Vagina (tissue), 2 donors: ENCODE data around the gene PHF20.

Experiments
- POLR2A ChIP-seq, 2 donors: fragments of 450-650 bp; IDR thresholded peaks; one replicate each; pipeline ENCODE4 v1.6.1; 2017; ENCODE audit warnings: antibody characterized with exemption in 2 of 2, mild to moderate bottlenecking in 2 of 2, moderate library complexity in 2 of 2
- POLR2AphosphoS5 ChIP-seq, 2 donors: sonication (generic); formaldehyde crosslinking; IDR thresholded peaks; one replicate each; pipeline ENCODE4 v1.9.0; 2017; ENCODE audit warnings: antibody characterized with exemption in 2 of 2, mild to moderate bottlenecking in 2 of 2, low read depth in 1 of 2; ENCODE audit not compliant: insufficient read depth in 1 of 2

- no peak for TF ChIP-seq POLR2AphosphoS5 (IDR thresholded peaks at IDR 0.05; ENCODE audit: insufficient read depth in 1 of 2, low read depth in 1 of 2)
- TF ChIP-seq POLR2A (IDR thresholded peaks at IDR 0.05): no peak
Observed at GRCh38 chr20:35742741-35743523, 28.9 kb upstream of the PHF20 start.
